Neural progenitor cell (in vitro differentiated cells): ENCODE data around the gene CEP170B.

Experiments
- CTCF ChIP-seq: fragments of 200-600 bp; sonication (generic); IDR thresholded peaks from 2 replicates; pipeline ENCODE4 v1.5.1; 2017; ENCODE audit warnings: antibody characterized with exemption, mild to moderate bottlenecking
- EZH2phosphoT487 ChIP-seq: fragments of 200-600 bp; sonication (generic); IDR thresholded peaks from 2 replicates; pipeline ENCODE4 v1.6.1; 2017; ENCODE audit warnings: antibody characterized with exemption

DNA sequence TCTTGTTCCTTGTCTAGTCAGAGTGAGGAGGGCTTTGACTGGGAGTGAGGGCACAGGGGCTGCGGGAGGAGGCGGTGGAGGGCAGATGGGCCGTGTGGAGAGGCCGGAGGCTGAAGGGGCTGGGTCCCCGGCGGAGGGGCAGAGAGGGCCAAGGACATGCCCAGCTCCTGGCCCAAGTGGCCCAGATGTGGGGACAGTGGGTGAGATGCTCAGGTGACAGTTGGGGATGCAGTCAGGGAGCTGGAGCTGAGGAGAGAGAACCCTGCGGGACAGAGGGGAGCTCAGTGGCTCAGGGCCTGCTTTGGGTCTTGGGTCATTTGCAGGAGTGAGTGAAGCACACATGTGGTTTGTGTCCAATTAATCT is 33.1 kb downstream of the CEP170B start:
- TF ChIP-seq CTCF (no peak), EZH2phosphoT487 (no peak)
